GM13977 (cell line): ENCODE measurements around the gene TFF1.

Source experiments
- DNase-seq: peaks from one replicate; pipeline ENCODE4 v3.0.0; 2012; ENCODE audit warnings: low spot score
- CTCF ChIP-seq: IDR thresholded peaks from 2 replicates; pipeline ENCODE4 v1.5.1; 2012; ENCODE audit warnings: mild to moderate bottlenecking, control low read depth; ENCODE audit not compliant: insufficient read depth; ENCODE audit errors: extremely low read depth, missing control alignments
- in situ Hi-C: fragments of 300-500 bp; cut with MboI; formaldehyde crosslinking; loops from one replicate; pipeline ENCODE4 v1.12.0; 2022; ENCODE audit warnings: low sequenced_read_pairs, low pct_unique_long_range_greater_than_20kb, mixed read lengths, inconsistent platforms; ENCODE audit not compliant: unreplicated experiment

The TFF1 gene

GRCh38 chr21:42366292-42367010 lies at the start of gene TFF1:
Gene TFF1 (minus strand): TSS chr21:42366535. CDS start chr21:42366495, 40 bp downstream.
- no peak for DNase-seq
- TF ChIP-seq CTCF = no peak
- in situ Hi-C loops = no loop called here

GRCh38 chr21:42414928-42415769 lies 48.8 kb upstream of the TFF1 start:
- peak; percentile 88 for DNase-seq
- TF ChIP-seq CTCF = no peak
- in situ Hi-C loops = no loop called here

- DNase-seq = no peak
- in situ Hi-C loops = no loop called here
- no peak for TF ChIP-seq CTCF
Observed at GRCh38 chr21:42414553-42414927, 48.2 kb upstream of the TFF1 start.

- DNase-seq = no peak
- no peak for TF ChIP-seq CTCF
- in situ Hi-C loops = no loop called here
Observed at GRCh38 chr21:42414066-42414465, 47.7 kb upstream of the TFF1 start.

GRCh38 chr21:42413500-42413899 lies 47.2 kb upstream of the TFF1 start:
- DNase-seq = no peak
- TF ChIP-seq CTCF = no peak
- in situ Hi-C loops = no loop called here

- no peak for TF ChIP-seq CTCF
- in situ Hi-C loops = no loop called here
- DNase-seq = no peak
Observed at GRCh38 chr21:42413093-42413492, 46.8 kb upstream of the TFF1 start.
